ENCODE measurements around the gene CLCN3.
A peak's percentile ranks its signal among the peaks of the same experiment; 100 is the strongest.
"Not testable (repeated sequence)": the region's sequence is repeated elsewhere in the genome, so short reads cannot be mapped to it uniquely, and the experiment has no call there.

The CLCN3 gene

DNA sequence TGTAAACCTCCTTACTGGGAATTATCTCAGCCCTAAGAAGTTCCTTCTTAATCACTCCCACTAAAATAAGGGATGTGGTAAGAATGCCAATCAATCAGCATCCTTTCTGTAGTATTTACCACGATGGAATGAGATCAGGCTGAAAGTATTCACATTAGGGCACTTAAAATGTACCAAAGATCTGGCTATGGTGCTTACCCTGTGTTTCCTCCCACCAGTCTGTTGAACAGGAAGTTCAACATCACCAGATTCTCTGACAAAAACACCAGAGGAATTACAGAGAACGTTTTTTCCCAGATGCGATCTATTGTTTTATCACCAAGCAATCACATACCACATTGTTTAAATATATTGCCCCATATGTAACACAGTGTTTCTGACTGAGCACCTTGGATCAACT lies 2.1 kb upstream of the CLCN3 start:
- no peak for DNase-seq

DNA sequence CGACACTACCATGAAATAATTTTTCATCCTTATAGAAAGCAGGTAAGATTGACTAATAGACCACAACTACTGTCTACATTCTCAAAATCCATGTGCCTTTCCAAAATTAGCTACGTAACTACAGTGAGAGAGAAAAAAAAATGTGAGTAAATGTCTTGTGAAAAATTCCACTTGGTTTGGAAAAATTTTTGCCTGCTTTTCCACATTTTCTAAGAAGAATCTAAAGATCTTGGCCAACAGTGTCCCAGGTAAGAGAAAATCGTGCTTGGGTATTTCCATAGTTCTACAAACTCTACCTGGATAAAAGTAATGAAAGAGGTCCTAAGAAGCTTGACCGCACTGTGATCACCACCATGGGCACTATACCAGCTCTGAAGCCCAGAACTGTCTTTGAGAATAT lies 1.4 kb upstream of the CLCN3 start:
- no peak for DNase-seq

DNA sequence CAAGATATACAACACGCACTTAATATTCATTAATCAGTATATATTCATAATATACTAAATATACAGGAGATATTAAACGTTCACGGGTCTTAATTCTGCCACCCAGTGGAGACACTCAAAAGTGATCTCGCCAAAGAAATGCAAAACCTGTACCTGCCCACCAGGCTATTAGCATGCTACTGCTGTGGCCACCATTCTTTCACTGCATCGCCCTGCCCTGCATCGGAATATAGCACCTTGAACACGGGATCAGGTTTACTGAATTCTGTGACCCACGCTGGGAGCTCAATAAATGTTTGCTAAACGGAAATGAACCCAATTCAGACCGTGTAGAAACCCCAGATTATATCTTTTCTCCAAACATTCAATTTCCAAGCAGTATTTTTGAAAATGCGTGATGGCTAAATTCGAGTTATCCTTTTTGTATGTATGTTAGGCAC lies 840 bp upstream of the CLCN3 start:
- peak; percentile 84 for DNase-seq

DNA sequence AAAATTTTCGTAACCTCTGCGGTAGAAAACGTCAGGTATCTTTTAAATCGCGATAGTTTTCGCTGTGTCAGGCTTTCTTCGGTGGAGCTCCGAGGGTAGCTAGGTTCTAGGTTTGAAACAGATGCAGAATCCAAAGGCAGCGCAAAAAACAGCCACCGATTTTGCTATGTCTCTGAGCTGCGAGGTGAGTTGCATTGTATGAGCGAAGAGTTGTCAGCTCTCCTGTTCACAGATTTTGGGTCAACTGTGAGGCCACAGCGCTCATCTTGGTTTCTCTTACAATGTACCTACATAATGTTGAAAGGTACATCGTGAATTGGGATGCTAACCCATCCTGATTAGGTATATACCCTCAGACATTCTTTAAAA lies 486 bp downstream of the CLCN3 start:
- peak; percentile 70 for DNase-seq

DNA sequence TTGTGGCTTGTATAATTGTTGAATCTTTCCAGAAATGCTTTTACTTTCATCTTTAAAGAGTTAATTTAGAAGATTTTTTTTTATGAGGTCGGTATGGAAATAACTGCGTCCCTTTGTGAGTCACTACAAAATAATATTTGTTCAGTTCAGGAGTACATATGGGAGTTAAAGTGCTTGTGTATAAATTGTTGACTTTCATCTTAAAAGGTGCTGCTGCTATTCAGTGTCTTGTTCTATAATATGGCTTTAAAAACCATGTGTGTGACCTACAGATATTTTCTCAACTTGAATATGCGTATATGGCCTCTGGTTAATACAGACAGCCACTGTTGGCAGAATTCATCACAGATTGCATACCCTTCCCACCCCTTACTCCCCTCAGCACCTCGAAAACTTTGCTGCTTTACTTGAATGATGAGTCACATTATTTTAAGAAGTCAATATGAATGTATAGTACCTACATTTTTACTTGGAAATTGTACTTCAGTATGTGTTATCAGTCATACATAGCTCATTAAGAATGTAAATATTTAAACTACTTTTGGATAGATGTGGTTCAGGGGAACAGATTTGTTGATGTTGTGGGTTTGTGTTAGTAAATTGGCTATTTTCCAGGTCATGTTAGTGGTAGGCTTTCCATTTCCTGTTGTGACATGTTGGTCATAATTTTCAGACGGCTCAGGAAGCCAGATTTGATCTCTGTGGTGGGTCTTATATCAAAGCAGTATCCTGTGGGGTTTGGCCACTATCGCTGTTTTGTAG lies 1.5 kb downstream of the CLCN3 start:
- DNase-seq = peak; percentile 64

DNA sequence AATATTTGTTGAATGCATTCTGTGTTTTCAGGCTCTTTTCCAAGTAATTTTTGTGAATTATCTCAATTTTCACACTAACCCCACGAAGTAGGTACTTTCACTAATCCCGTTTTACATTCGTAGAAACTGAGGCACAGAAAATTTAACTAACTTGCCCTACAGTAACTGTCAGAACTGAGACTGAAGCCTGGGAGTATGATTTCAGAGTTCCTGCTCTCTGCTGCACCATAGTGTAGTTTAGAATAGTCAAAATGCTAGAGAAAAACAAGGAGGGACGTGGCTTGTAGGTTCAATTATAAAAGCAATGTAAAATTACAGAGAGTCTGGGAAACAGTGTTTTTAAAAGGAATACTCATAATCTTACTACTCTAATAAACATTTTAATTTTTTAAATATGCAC lies 2.2 kb downstream of the CLCN3 start:
- DNase-seq = no peak

DNA sequence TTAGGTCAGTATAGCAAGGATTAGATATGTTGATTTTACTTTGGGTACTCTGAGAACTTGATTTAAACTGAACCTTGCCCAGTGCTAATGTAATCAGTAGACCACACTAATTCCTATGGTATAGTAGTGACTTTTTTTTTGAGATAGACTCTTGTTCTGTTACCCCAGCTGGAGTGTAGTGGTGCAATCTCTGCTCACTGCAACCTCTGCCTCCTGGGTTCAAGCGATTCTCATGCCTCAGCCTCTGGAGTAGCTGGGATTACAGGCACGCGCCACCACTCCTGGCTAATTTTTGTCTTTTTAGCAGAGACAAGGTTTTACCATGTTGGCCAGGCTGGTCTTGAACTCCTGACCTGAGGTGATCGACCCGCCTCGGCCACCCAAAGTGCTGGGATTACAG lies 3.6 kb downstream of the CLCN3 start:
- DNase-seq = not testable (repeated sequence)

DNA sequence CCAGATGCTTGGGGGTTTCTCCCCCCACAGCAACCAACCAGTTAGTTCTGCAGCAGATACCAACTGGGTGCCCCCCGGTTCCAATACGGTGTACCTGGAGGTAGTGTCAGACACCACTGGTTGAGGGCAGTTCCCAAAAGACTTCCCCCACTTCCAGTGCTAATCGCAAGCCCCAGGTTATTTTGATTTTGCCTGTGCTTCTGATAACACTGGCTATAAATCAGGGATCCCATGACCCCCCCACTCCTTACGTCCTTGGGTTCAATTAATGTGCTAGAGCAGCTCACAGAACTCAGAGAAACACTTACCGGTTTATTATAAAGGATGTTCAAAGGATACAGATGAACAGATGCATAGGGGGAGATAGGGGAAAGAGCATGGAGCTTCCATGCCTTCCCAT lies 5.5 kb downstream of the CLCN3 start:
- no peak for DNase-seq

DNA sequence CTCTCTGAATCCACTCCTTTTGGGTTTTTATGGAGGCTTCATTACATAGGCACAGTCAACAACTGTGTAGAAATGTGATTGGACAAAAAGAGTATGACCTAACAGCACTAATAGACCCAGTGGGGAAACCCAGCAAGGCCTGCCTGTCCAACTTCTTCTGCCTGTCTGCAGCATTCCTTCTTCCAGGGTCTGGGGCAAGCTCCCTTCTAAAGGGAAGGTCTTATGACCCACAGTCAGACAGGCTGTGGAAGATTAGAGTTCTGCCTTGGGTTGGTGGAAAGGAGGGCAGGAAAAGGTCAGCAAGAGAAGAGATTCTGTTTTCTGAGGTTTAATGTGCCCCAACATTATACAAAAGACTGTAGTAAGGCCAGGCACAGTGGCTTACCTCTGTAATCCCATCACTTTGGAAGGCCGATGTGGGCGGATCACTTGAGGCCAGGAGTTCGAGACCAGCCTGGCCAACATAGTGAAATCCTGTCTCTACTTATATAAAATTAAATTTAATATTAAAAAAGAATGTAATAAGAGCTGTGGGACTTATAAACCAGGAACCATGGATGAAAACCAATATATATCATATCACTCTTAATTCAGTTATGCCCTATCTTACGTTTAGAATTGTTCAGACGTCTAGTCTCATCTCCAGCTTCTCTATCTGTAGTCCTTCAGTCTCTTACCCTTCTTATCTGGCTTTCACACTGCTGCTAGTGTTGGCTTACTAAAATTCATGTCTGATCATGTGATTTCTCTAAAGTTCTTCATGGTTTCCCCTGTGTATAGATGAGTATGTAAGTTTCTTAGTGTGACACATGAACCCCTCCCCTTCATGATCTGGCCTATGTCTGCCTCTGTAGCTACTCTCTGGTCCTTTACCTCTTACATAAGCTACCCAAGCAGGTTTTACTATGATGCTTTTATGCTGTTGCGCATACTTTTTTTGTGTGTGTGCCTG lies 6.2 kb downstream of the CLCN3 start:
- DNase-seq = no peak

DNA sequence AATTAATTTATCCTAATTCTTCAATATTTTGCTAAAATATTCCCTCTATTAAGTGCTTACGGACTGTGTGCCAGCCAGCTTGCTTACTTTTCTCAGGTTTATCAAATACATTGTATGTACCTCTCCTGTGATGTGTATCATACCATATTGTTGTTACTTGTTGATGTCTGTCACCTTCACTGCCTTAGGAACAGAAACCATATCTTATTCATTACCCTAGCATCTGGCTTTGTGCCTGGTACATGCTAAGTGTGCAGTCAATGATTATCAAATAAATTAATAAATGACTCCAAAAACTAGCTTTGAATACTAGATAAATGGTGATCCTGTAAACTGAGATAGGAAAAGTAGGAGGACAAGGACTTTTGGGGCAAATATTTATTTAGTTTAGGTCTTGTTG lies 6.9 kb downstream of the CLCN3 start:
- DNase-seq = no peak

DNA sequence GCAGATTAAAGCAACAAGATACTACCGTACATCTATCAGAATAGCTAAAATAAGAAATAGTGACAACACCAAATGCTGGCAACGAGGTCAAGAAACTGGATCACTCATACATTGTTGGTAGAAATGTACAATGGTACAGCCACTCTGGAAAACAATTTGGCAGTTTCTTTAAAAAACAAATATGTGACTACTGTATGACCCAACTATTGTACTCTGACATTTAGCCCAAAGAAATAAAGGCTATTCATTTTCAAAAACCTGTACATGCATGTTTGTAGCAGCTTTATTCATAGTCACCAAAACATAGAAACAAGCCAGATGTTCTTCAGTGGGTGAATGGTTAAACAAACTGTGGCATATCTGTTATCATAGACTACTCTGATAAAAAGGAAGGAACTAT lies 8.2 kb downstream of the CLCN3 start:
- no peak for DNase-seq

DNA sequence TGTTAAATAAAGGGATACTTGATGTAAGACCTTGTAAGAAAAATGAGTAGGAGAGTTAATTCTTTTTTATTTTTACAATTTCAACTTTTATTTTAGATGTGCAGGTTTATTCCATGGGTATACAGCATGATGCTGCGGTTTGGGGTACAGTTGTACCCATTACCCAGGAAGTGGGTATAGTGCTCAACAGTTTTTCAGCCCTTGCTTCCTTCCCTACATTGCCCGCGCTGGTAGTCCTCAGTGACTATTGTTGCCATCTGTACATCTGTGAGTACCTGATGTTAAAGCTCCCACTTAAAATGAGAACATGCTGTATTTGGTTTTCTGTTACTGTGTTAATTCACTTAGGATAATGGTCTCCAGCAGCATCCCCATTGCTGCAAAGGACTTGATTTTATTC lies 9.7 kb downstream of the CLCN3 start:
- DNase-seq = no peak

DNA sequence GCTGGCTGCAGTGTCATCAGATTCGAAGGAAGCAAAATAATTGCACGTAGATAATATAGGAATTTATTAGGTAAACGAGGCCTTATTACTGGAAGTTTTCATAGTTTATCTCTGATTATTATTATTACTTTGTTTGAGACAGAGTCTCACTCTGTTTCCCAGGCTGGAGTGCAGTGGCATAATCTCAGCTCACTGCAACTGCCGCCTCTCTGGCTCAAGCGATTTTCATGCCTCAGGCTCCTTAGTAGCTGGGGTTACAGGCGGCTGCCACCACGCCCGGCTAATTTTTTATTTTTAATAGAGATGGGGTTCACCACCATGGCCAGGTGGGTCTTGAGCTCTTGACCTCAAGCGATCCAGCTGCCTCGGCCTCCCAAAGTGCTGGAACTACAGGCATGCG lies 12.5 kb downstream of the CLCN3 start:
- DNase-seq = no peak

DNA sequence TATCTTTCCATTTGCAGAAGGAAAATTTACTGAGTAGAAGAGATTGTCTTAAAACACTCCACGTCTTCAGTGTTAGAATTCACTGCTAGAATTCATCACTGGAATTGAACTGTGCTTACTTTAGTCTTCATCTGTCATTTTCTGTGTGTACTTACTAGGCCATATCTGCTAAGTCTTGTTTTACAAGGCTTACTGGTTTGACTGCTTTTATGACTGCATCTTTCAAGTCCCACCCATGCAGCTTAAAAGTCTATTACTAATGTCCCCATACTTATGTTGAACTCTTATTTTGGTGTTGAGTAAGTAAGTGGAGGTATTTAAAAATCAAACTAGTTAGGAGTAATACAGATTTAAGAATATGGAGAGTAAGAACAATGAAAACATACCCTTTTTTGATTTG lies 14.6 kb downstream of the CLCN3 start:
- no peak for DNase-seq

DNA sequence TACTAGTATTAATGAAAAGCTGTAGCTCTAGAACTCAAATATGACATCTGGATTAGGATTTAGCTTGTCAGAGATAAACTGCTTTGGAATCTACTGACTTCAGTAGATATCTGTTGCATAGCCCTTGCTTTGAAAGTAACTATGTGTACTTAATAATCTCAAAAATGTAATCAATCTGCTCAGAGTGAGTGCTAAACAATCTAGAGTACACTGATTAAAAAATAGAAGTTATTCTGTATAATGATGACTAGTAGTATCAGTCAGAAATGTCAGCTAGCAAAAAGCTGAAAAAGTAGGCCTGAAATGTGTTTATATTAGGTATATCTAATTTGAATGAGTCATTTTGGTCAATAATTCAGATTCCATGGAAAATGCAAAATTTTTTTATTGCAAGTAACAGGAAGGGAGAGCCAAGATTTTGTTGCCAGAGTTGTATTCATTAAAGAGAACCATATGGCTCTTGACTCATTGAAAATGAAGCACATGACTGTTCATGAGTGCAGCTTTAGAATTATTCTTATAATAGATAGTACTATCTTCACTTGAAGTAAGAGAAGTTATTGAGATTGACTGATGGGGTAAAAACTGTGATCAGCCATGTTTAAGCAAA lies 20.0 kb downstream of the CLCN3 start:
- DNase-seq = no peak

DNA sequence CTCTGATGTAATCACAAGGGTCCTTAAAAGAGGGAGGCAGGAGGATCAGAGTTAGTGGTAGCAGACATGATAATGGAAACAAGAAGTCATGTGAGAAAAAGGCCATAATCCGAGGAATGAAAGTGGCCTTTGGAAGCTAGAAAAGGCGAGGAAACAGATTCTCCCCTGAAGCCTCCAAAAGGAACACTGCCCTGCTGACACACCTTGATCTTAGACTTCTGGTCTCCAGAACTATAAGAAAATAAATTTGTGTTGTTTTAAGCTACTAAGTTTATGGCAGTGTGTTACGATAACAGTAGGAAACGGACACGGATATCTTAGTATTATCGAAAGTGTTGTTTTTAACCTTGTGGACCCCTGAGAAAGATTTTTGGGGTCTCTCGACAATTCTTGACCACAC lies 24.4 kb downstream of the CLCN3 start:
- DNase-seq = no peak

DNA sequence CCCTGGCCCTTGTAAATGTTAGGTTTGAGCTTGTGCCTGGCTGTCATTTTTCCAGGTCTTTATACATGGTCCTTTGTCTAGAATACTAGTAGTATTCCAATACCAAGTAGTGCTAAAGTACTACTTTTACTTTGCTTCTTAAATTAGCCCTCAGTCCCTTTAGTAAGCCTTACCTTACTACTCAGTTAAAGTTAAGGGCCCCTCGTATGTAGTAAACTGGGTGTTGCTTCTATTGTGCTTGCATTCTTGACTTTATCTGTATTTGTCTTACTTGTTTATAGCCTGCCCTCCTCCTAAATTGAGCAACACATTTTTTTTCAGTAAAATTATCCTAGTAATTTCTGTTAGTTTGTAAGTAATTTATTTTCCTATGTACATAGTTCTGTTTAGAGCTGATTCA lies 25.2 kb downstream of the CLCN3 start:
- no peak for DNase-seq

DNA sequence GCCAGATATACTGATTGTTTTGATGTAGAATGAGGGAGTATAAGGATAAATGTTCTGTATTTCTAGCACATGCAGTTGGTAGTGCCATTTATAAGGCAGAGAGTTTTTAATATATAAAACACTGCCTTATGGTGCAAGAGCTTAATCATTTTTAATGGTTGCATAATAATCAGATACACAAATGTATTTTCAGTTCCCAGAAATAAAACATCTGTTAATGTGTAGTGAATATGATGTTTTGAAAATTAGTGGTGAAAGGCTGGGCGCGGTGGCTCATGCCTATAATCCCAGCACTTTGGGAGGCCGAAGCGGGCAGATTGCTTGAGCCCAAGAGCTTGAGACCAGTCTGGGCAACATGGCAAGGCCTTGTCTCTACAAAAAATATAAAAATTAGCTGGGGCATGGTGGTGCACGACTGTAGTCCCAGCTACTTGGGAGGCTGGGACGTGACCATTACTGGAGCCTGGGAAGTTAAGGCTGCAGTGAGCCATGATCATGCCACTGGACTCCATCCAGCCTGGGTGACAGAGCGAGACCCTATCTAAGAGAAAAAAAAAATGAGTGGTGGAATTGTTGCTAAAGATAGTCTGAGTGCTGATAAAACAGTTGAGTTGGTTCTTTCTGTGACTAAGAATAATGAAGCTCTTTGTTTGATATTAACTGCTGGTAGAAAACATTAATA lies 29.3 kb downstream of the CLCN3 start:
- DNase-seq = no peak

DNA sequence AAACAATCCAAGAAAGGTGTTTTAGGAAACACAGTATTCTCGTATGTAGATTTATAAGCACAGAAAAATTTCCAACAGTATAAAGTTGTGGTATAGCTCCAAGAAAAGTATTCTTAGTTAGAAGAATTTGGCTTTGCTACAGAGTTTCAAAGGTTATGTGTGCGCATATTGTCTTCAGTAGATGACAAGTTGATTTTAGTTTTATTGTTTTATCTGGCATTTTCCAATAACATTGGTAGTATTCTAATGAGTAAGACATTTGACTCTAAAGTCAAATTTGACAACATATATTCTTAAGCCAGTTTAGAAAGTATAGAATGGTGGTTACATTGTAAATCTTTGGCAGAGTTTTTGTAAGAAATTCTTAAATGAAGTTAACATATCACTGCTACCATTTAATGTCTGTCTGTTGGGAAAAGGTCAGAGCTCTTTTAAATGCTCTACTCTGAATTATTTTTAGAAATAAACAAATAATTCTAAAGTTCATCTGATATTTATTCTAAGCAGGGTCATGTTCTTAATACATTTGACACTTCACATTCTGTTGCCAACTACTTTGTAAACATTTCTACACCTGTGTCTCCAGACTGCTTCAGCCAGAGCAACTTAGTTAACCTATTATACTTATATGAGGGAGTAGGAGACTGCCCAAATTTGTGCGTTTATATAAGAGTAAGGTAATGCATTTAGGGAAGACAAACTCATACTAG lies 30.0 kb downstream of the CLCN3 start:
- no peak for DNase-seq

DNA sequence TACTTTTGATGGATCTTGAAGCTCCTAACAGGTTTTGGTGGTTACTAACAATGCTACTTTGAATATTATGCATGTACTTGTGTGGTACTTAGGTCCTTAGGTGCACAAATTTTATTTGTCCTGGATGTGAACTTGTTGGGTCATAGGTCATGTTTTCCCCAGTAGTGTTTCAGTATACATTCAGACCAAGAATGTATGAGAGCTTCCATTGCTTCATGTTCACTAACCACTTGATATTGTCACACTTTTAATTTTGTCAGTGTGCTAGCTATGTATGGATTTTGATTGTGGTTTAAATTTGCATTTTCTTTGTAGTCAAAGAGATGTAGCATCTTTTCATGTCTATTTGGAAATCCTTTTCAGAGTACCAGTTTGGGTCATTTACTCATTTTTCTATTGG lies 32.2 kb downstream of the CLCN3 start:
- DNase-seq = no peak

DNA sequence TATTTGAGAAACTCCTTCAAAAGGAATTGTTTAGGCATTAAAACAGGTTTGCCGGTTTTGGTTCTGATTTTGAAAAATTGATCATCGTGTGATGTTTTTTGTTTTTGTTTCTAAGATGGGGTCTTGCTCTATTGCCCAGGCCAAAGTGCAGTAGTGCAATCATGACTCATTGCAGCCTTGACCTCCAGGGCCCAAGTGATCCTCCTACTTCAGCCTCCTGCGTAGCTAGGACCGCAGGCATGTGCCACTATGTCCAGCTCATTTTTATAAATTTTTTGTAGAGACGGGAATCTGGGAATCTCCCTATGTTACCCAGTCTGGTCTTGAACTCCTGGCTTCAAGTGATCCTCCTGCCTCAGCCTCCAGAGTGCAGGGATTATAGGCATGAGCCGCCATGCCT lies 35.0 kb downstream of the CLCN3 start:
- no peak for DNase-seq

DNA sequence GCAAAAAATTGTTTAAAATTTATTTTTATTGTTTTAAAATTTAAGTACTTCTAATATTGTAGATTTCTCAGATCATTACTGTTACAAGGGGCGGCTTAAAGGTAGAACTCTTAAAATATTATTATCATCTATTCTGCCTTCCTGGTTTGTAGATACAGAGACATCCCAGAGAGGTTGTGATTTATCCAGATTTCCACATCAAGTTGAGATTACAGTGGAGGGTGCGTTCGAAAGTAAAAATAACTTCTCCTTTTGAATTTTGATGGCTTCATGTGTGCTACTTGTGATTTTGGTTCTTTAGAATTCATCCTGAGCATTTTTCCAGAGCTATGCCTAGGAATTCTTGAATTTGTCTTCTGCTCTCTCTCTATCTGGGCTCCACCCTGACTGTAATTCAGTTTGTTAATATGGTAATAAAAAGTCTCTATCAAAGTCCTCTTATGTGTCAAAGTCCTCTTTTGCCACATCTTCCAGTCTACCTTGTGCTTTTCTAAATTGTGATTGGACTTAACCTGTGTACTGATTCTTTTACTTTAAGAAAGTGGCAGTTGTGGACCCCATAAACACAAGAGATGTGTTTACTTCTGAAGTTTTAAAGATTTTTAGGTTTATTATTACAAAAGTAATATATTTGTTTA lies 37.2 kb downstream of the CLCN3 start:
- no peak for DNase-seq
